MCF 10A (cell line): ENCODE measurements around the gene RAD9A. TPM values are rescaled to one million over a fixed set of nuclear protein-coding genes. Genes with fewer than 3 reads are reported as not detected.
A peak's percentile ranks its signal among the peaks of the same experiment; 100 is the strongest.

Experiments used
- BruUV-seq: library from RNA; stranded (reverse); fragments of 400-500 nt; replicated peaks from 2 replicates; lab custom pipeline; 2021; lab: Mats Ljungman, UMichigan
- CTCF ChIA-PET: fragments of 300-600 bp; sonication (Branson Sonifier 250); formaldehyde crosslinking; extraction: SDS; loops from one replicate; lab custom pipeline; 2021; ENCODE audit warnings: antibody characterized with exemption, inconsistent platforms; lab: Yijun Ruan, JAX
- POLR2A ChIA-PET: fragments of 300-600, 350-650 bp; sonication (Branson Sonifier 250); formaldehyde crosslinking; extraction: SDS; loops from one replicate; lab custom pipeline; 2020; ENCODE audit warnings: antibody characterized with exemption, inconsistent platforms; lab: Yijun Ruan, JAX
- DNase-seq: peaks from one replicate; pipeline ENCODE4 v3.0.0-alpha.2; 2018; ENCODE audit not compliant: unreplicated experiment
- H3K27ac Mint-ChIP-seq: one replicate; pipeline ENCODE4 v1.8.0; 2022; ENCODE audit warnings: mild to moderate bottlenecking, low read depth, mixed read lengths; ENCODE audit not compliant: unreplicated experiment
- H3K27me3 Mint-ChIP-seq: one replicate; pipeline ENCODE4 v1.8.0; 2022; ENCODE audit warnings: mixed read lengths; ENCODE audit not compliant: insufficient read depth, unreplicated experiment
- H3K36me3 Mint-ChIP-seq: one replicate; pipeline ENCODE4 v1.8.0; 2022; ENCODE audit warnings: mild to moderate bottlenecking, moderate library complexity, mixed read lengths; ENCODE audit not compliant: insufficient read depth, unreplicated experiment
- H3K4me1 Mint-ChIP-seq: one replicate; pipeline ENCODE4 v1.8.0; 2022; ENCODE audit warnings: mixed read lengths; ENCODE audit not compliant: insufficient read depth, unreplicated experiment
- H3K4me3 Mint-ChIP-seq: one replicate; pipeline ENCODE4 v1.8.0; 2022; ENCODE audit warnings: mild to moderate bottlenecking, moderate library complexity, mixed read lengths; ENCODE audit not compliant: unreplicated experiment
- H3K9me3 Mint-ChIP-seq: one replicate; pipeline ENCODE4 v1.8.0; 2022; ENCODE audit warnings: mixed read lengths; ENCODE audit not compliant: unreplicated experiment
- intact Hi-C: fragments of 100-400 bp; cut with micrococcal nuclease; formaldehyde crosslinking; loops from 2 replicates; pipeline ENCODE4 v1.14.1; 2022
- total RNA-seq: library from RNA; stranded (reverse); gene quantifications from 2 replicates; pipeline ENCODE4 v1.2.3, GENCODE V29; 2022
- TF ChIP-seq, protein P1 (sequence below): fragments of 200-600 bp; IDR thresholded peaks from one replicate; pipeline ENCODE4 v1.8.0; 2022; ENCODE audit warnings: antibody characterized with exemption, mild to moderate bottlenecking; ENCODE audit not compliant: unreplicated experiment

RAD9A gene
- total RNA-seq, 1 experiment from 2014 or later, result 9.9 TPM

DNA sequence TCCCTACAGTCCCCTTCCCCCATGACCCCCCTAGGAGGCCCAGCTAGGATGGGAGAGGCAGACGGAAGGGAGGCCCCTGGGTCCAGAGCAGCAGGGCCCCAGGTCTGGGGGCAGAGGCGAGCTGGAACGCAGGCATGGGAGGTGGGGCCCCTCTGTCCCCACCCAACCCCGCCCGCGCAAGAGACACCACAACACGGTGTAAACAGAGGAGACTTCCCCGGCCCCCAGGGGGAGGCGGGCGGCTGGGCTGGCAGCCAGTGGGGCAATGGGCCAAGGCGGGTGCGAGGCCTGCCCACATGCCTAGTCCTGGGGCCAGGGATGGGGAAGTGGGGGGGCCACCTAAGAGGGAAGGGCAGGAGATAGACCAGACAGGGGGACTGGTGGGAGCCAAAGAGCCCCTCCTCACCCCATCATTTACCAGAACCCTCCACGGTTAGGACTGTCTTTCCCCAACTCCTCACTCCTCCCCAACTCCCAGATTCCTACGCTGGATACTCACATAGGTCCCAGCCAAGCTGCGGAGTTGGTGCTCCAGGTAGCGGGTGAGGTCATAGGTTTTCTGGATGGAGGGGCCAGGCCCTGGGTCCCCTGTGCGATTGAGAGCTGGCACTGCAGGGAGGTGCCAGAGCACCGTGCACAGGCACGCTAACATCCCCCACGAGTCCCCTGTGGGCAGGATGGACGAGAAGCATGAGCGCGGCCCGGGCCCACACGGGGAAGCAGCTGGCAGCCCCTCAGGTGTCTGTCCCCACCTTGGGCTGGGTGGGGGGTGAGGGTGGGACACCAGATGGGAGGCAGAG is 24.6 kb upstream of the RAD9A start:
- DNase-seq, result peak; percentile 59
- Mint-ChIP-seq H3K4me3 (no peak overlapping the region), H3K27me3 (no peaks in the 10 kb centered on the region), H3K4me1 (peaks cover 47% of the 10 kb centered on the region), H3K9me3 (no peaks in the 10 kb centered on the region), H3K36me3 (peaks cover 25% of the 10 kb centered on the region), H3K27ac (no peak overlapping the region)
- ChIA-PET POLR2A (no interaction called here), CTCF (interaction anchor here (0.7 to 18.6 kb wide), 2 partner anchors 11 to 13 kb away, joined by 3 to 659 read pairs; partner anchors contain the start of gene CLCF1)
- BruUV-seq, result no TSS peak
- intact Hi-C loops, result no loop called here
- TF ChIP-seq, protein P1, sequence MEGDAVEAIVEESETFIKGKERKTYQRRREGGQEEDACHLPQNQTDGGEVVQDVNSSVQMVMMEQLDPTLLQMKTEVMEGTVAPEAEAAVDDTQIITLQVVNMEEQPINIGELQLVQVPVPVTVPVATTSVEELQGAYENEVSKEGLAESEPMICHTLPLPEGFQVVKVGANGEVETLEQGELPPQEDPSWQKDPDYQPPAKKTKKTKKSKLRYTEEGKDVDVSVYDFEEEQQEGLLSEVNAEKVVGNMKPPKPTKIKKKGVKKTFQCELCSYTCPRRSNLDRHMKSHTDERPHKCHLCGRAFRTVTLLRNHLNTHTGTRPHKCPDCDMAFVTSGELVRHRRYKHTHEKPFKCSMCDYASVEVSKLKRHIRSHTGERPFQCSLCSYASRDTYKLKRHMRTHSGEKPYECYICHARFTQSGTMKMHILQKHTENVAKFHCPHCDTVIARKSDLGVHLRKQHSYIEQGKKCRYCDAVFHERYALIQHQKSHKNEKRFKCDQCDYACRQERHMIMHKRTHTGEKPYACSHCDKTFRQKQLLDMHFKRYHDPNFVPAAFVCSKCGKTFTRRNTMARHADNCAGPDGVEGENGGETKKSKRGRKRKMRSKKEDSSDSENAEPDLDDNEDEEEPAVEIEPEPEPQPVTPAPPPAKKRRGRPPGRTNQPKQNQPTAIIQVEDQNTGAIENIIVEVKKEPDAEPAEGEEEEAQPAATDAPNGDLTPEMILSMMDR, result no peak

DNA sequence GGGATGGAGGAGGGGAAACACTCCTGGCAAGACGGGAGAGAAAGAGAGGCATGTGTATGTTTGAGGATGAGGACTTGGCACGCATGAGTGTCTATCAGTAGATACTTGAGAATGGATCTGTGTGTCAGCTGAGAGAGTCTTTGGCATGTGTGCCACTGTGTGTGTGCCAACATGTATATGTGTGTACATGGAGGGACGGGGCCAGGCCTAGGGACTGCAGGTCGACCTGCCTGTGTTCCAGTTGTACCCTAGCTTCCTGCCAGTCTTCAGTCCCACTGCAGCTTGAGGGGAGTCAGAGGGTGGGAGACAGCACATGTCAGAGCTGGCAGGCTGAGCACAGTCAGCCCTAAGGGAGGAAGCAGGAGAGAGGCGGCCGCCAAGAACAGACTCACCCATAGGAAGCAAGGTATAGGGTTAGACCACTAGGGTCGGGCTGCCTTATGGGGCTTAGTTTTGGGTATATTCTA is 24.0 kb upstream of the RAD9A start:
- TF ChIP-seq, protein P1, result no peak

DNA sequence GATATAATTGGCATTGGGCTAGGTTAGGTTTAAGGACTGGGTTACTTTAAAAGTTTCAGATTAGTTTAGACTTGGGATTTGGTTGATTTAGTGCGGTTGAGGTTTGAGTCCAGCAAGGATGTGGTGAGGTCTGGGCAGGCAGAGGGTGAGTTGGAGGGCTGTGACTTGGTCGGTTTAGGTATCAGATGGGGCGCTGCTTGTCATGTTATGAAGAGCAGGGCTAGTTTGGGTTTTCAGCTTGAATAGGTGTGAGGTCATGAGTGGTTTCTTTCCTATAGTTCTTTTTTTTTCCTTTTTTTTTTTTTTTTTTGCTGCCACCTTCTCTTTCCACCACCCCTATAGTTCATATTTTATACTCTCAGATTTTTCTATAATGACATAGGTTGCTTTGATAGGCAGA is 23.2 kb upstream of the RAD9A start:
- DNase-seq, result no peak
- TF ChIP-seq, protein P1, result no peak
- Mint-ChIP-seq H3K4me1 (peaks cover 46% of the 10 kb centered on the region), H3K27ac (no peak overlapping the region), H3K9me3 (no peaks in the 10 kb centered on the region), H3K4me3 (no peak overlapping the region), H3K36me3 (peaks cover 17% of the 10 kb centered on the region), H3K27me3 (no peaks in the 10 kb centered on the region)
- POLR2A ChIA-PET, result interaction anchor here (6.9 kb wide), 1 partner anchor 14 kb away, joined by 91 read pairs; the partner anchor contains the start of gene POLD4
- intact Hi-C loops, result no loop called here
- BruUV-seq, result no TSS peak
- CTCF ChIA-PET, result interaction anchor here (1.2 to 19.3 kb wide), 4 partner anchors 11 to 23 kb away, joined by 5 to 659 read pairs (median 17); partner anchors contain the start of gene POLD4

More for the DNA sequence above, 24.0 kb upstream of the RAD9A start:
- no peak for DNase-seq
- intact Hi-C loops, result no loop called here
- no peaks in the 10 kb centered on the region for H3K9me3 Mint-ChIP-seq
- no peak overlapping the region for H3K27ac Mint-ChIP-seq
- H3K4me3 Mint-ChIP-seq, result no peak overlapping the region
- BruUV-seq, result no TSS peak
- H3K27me3 Mint-ChIP-seq, result no peaks in the 10 kb centered on the region
- H3K36me3 Mint-ChIP-seq, result peaks cover 25% of the 10 kb centered on the region
- POLR2A ChIA-PET, result interaction anchor here (0.7 kb wide), 1 partner anchor 9 kb away, joined by 3 read pairs; no protein-coding TSS in a partner anchor
- CTCF ChIA-PET, result interaction anchor here (0.7 kb wide), 1 partner anchor 12 kb away, joined by 3 read pairs; no protein-coding TSS in a partner anchor
- peaks cover 46% of the 10 kb centered on the region for H3K4me1 Mint-ChIP-seq

DNA sequence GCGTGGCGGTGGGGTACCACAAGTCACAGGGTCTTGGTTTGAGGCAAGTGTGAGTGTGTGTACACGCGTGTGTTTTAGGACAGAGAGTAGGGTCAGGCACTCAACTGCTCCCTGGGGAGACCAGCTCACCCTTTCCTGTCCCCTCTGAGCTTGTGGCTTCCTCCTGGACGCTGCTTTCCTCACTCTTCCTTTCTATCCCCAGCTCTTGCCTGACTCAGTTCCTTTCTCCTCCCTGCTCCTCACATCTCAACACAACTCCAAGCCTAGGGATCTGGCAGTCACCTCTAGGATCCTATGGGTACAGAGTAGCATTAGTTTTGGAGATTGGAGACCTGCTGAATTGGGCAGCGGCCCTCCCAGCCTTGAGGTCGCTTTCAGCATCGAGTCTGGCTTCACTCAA is 22.5 kb upstream of the RAD9A start:
- no TSS peak for BruUV-seq
- CTCF ChIA-PET, result interaction anchor here (0.5 to 19.3 kb wide), 5 partner anchors 10 to 202 kb away, joined by 3 to 659 read pairs (median 6); partner anchors contain the start of gene POLD4
- Mint-ChIP-seq H3K4me3 (no peak overlapping the region), H3K36me3 (peaks cover 11% of the 10 kb centered on the region), H3K27me3 (no peaks in the 10 kb centered on the region), H3K9me3 (no peaks in the 10 kb centered on the region), H3K4me1 (peaks cover 51% of the 10 kb centered on the region), H3K27ac (no peak overlapping the region)
- no peak for DNase-seq
- TF ChIP-seq, protein P1, result no peak
- intact Hi-C loops, result no loop called here
- POLR2A ChIA-PET, result interaction anchor here (1.2 to 6.9 kb wide), 2 partner anchors 14 to 21 kb away, joined by 3 to 91 read pairs; partner anchors contain the start of gene POLD4
